WTC11 (cell line): ENCODE results near the gene LY6G5B. TPM values are rescaled to one million over a fixed set of nuclear protein-coding genes. Genes with fewer than 3 reads are reported as not detected.

Experiments used
- ATAC-seq: fragments of 200-7000 bp; cut with Tn5 transposase; 2 replicates; pipeline ENCODE4 v1.10.0; 2021; ENCODE audit warnings: mild to moderate bottlenecking, moderate library complexity
- CTCF ChIA-PET: fragments of 300-600 bp; sonication (Branson Sonifier 250); formaldehyde crosslinking; loops from one replicate; lab custom pipeline; 2021; ENCODE audit warnings: antibody characterized with exemption; lab: Charles Lee
- POLR2A ChIA-PET: fragments of 350-600 bp; sonication (Branson Sonifier 250); formaldehyde crosslinking; loops from one replicate; lab custom pipeline; 2021; ENCODE audit warnings: antibody characterized with exemption; lab: Charles Lee
- DNase-seq: peaks from one replicate; pipeline ENCODE4 v3.0.0; 2021; ENCODE audit warnings: low spot score
- H3K27ac Mint-ChIP-seq: 2 replicates; pipeline ENCODE4 v1.8.0; 2021; ENCODE audit warnings: mixed read lengths
- H3K27me3 Mint-ChIP-seq: 2 replicates; pipeline ENCODE4 v1.8.0; 2021; ENCODE audit warnings: low read depth, mild to moderate bottlenecking, moderate library complexity, mixed read lengths
- H3K36me3 Mint-ChIP-seq: 2 replicates; pipeline ENCODE4 v1.8.0; 2021; ENCODE audit warnings: mixed read lengths
- H3K4me1 Mint-ChIP-seq: 2 replicates; pipeline ENCODE4 v1.8.0; 2022; ENCODE audit warnings: mixed read lengths
- H3K4me3 Mint-ChIP-seq: 2 replicates; pipeline ENCODE4 v1.8.0; 2021; ENCODE audit warnings: mild to moderate bottlenecking, moderate library complexity, mixed read lengths
- H3K9me3 Mint-ChIP-seq: 2 replicates; pipeline ENCODE4 v1.8.0; 2021; ENCODE audit warnings: mixed read lengths
- AR ChIP-seq: fragments of 250-450 bp; sonication (Bioruptor Pico); IDR thresholded peaks from 2 replicates; pipeline ENCODE4 v1.9.0; 2021; ENCODE audit warnings: mild to moderate bottlenecking
- ATF2 ChIP-seq: sonication (generic); formaldehyde crosslinking; IDR thresholded peaks from 2 replicates; pipeline ENCODE4 v1.8.1; 2022; ENCODE audit warnings: low read depth, missing genetic modification reagents, borderline replicate concordance
- ATF6 ChIP-seq: sonication (generic); formaldehyde crosslinking; IDR thresholded peaks from 2 replicates; pipeline ENCODE4 v1.8.1; 2023; ENCODE audit warnings: mild to moderate bottlenecking, missing genetic modification reagents
- ESRRA ChIP-seq: sonication (generic); formaldehyde crosslinking; IDR thresholded peaks from 2 replicates; pipeline ENCODE4 v1.8.1; 2022; ENCODE audit warnings: mild to moderate bottlenecking, missing genetic modification reagents, borderline replicate concordance
- FOXP4 ChIP-seq: sonication (generic); formaldehyde crosslinking; IDR thresholded peaks from 2 replicates; pipeline ENCODE4 v1.8.0; 2022; ENCODE audit warnings: mild to moderate bottlenecking, missing genetic modification reagents
- HMGA2 ChIP-seq: fragments of 250-450 bp; sonication (Bioruptor Pico); IDR thresholded peaks from 2 replicates; pipeline ENCODE4 v1.4.0; 2021; ENCODE audit warnings: mild to moderate bottlenecking, moderate library complexity
- IRF2 ChIP-seq: sonication (generic); formaldehyde crosslinking; IDR thresholded peaks from 2 replicates; pipeline ENCODE4 v1.8.0; 2022; ENCODE audit warnings: low read depth, missing genetic modification reagents, borderline replicate concordance
- MLX ChIP-seq: sonication (generic); formaldehyde crosslinking; IDR thresholded peaks from 2 replicates; pipeline ENCODE4 v1.8.1; 2023; ENCODE audit warnings: mild to moderate bottlenecking, missing genetic modification reagents, moderate library complexity
- PRRX2 ChIP-seq: fragments of 250-450 bp; sonication (Bioruptor Pico); IDR thresholded peaks from 2 replicates; pipeline ENCODE4 v1.8.0; 2021; ENCODE audit warnings: mild to moderate bottlenecking
- SOX15 ChIP-seq: fragments of 250-450 bp; sonication (Bioruptor Pico); IDR thresholded peaks from 2 replicates; pipeline ENCODE4 v1.9.0; 2021; ENCODE audit warnings: mild to moderate bottlenecking
- TEAD4 ChIP-seq: sonication (generic); formaldehyde crosslinking; IDR thresholded peaks from 2 replicates; pipeline ENCODE4 v1.8.0; 2022; ENCODE audit warnings: mild to moderate bottlenecking, missing genetic modification reagents
- ZBTB21 ChIP-seq: sonication (generic); formaldehyde crosslinking; IDR thresholded peaks from 2 replicates; pipeline ENCODE4 v1.8.1; 2023; ENCODE audit warnings: mild to moderate bottlenecking, missing genetic modification reagents, borderline replicate concordance
- ZNF121 ChIP-seq: sonication (generic); formaldehyde crosslinking; IDR thresholded peaks from 2 replicates; pipeline ENCODE4 v1.8.0; 2023; ENCODE audit warnings: missing genetic modification reagents
- ZNF138 ChIP-seq: sonication (generic); formaldehyde crosslinking; conservative IDR thresholded peaks from 2 replicates; pipeline ENCODE4 v1.8.1; 2022; ENCODE audit warnings: mild to moderate bottlenecking, moderate library complexity, missing genetic modification reagents
- ZNF232 ChIP-seq: sonication (generic); formaldehyde crosslinking; IDR thresholded peaks from 2 replicates; pipeline ENCODE4 v1.8.0; 2022; ENCODE audit warnings: mild to moderate bottlenecking, missing genetic modification reagents
- ZNF263 ChIP-seq: sonication (generic); formaldehyde crosslinking; IDR thresholded peaks from 2 replicates; pipeline ENCODE4 v1.8.1; 2022; ENCODE audit warnings: low read depth, mild to moderate bottlenecking, moderate library complexity, missing genetic modification reagents
- ZNF416 ChIP-seq: fragments of 250-450 bp; sonication (Bioruptor Pico); IDR thresholded peaks from 2 replicates; pipeline ENCODE4 v1.9.0; 2021; ENCODE audit warnings: mild to moderate bottlenecking, inconsistent platforms
- ZNF512 ChIP-seq: sonication (generic); formaldehyde crosslinking; IDR thresholded peaks from 2 replicates; pipeline ENCODE4 v1.8.1; 2022; ENCODE audit warnings: missing genetic modification reagents, borderline replicate concordance
- ZNF671 ChIP-seq: fragments of 250-450 bp; sonication (Bioruptor Pico); IDR thresholded peaks from 2 replicates; pipeline ENCODE4 v1.8.0; 2021; ENCODE audit warnings: mild to moderate bottlenecking
- total RNA-seq: library from RNA; stranded (reverse); gene quantifications from 3 replicates; pipeline ENCODE4 v1.2.3, GENCODE V29; 2021

LY6G5B gene
- total RNA-seq, 1 experiment from 2014 or later, result 15.7 TPM

GRCh38 chr6:31720196-31720770 is 50.5 kb downstream of the LY6G5B start:
- H3K27ac Mint-ChIP-seq, result no peak overlapping the region
- no peak for DNase-seq
- no peaks in the 10 kb centered on the region for H3K36me3 Mint-ChIP-seq
- no peak for ATAC-seq
- no peak overlapping the region for H3K4me3 Mint-ChIP-seq
- TF ChIP-seq ZNF138 (CRISPR knock-in tag) (no peak), FOXP4 (CRISPR knock-in tag) (no peak), AR (no peak), ZNF671 (CRISPR knock-in tag) (no peak), SOX15 (CRISPR knock-in tag) (no peak), ZNF416 (CRISPR knock-in tag) (no peak), IRF2 (no peak), ZNF263 (CRISPR knock-in tag) (no peak), ZNF121 (CRISPR knock-in tag) (no peak), ZNF232 (CRISPR knock-in tag) (no peak), HMGA2 (CRISPR knock-in tag) (no peak), PRRX2 (CRISPR knock-in tag) (no peak), TEAD4 (CRISPR knock-in tag) (no peak), ATF2 (CRISPR knock-in tag) (no peak), ZBTB21 (CRISPR knock-in tag) (no peak), ZNF512 (CRISPR knock-in tag) (no peak), ESRRA (CRISPR knock-in tag) (no peak)
- ChIA-PET CTCF (interaction anchor here (1.9 kb wide), 1 partner anchor 9 kb away, joined by 4 read pairs; no protein-coding TSS in a partner anchor), POLR2A (no interaction called here)
- H3K9me3 Mint-ChIP-seq, result no peaks in the 10 kb centered on the region
- peaks cover 4% of the 10 kb centered on the region; the same call in 1 of the 2 replicates for H3K27me3 Mint-ChIP-seq
- peaks cover 19% of the 10 kb centered on the region for H3K4me1 Mint-ChIP-seq

- CTCF ChIA-PET, result interaction anchor here (0.8 kb wide), 1 partner anchor 22 kb away, joined by 3 read pairs; no protein-coding TSS in a partner anchor
- no peak for ATAC-seq
- Mint-ChIP-seq H3K36me3 (peaks cover 2% of the 10 kb centered on the region), H3K4me1 (peaks cover 19% of the 10 kb centered on the region), H3K27me3 (peaks cover 4% of the 10 kb centered on the region; the same call in 1 of the 2 replicates), H3K27ac (no peak within 1 kb of the TSS; the same call in 1 of the 2 replicates), H3K9me3 (no peaks in the 10 kb centered on the region), H3K4me3 (no peak within 1 kb of the TSS)
- TF ChIP-seq ATF6 (CRISPR knock-in tag), result no peak
- no peak for TF ChIP-seq MLX (CRISPR knock-in tag)
- POLR2A ChIA-PET, result no interaction called here
- no peak for DNase-seq
These were observed 51.7 kb downstream of the LY6G5B start, which contains the start of gene LY6G6C for GRCh38 chr6:31721351-31722020. LY6G6C (minus strand) TSS chr6:31721746; CDS start chr6:31721679, 67 bp downstream.
